H1 (cell line): ENCODE data around the gene BTBD16. TPM values are rescaled to one million over a fixed set of nuclear protein-coding genes. Genes with fewer than 3 reads are reported as not detected.

Source experiments
- CBX5 ChIP-seq: fragments of 300-800, 300-1000 bp; sonication (generic); IDR thresholded peaks from 2 replicates; pipeline ENCODE4 v1.7.1; 2016; ENCODE audit warnings: antibody characterized with exemption, low read length, low read depth
- CHD7 ChIP-seq: fragments of 300-600 bp; sonication (generic); IDR thresholded peaks from 2 replicates; pipeline ENCODE4 v1.7.1; 2012; ENCODE audit warnings: low read length, moderate library complexity, mild to moderate bottlenecking, inconsistent platforms; ENCODE audit not compliant: insufficient replicate concordance
- polyA plus RNA-seq, 7 experiments: library from polyadenylated mRNA; depleted of rRNA in 3 of 7; stranded (reverse) in 5 of 7; unstranded in 2 of 7; fragments of >200 nt in 5 of 7; fragments of 200-250 nt in 2 of 7; gene quantifications; 1 replicate in 5 of 7; 2 replicates in 1 of 7; 4 replicates in 1 of 7; pipeline versions ENCODE4 v1.2.1 to v1.2.3, GENCODE V29; 2011 to 2013; ENCODE audit warnings: missing spikeins in 2 of 7, mixed read lengths in 2 of 7
- total RNA-seq: library from RNA; stranded (reverse); fragmentation: NEBNext Ultra II Directional; extraction: Animal tissue kit (Norgen Biotek cat#: 25700); gene quantifications from 2 replicates; pipeline ENCODE4 v1.2.1, GENCODE V29; 2021

BTBD16 gene
- total and polyA plus RNA-seq, 2 of the 8 experiments (the other 6 are each of a cell fraction or from before 2014, with no cell fraction given): 0.05 TPM; not detected in 1

GRCh38 chr10:122281018-122281626 is 10.0 kb downstream of the BTBD16 start (continued):
- TF ChIP-seq CHD7 (no peak), CBX5 (no peak)
